GM19463 (cell line): Measurements from ENCODE around the gene NDUFS8.

Source experiments
- ATAC-seq: cut with Tn5 transposase; IDR thresholded peaks from one replicate; pipeline ENCODE4 v1.9.1; 2021; ENCODE audit warnings: mild to moderate bottlenecking, moderate library complexity; ENCODE audit not compliant: unreplicated experiment

The NDUFS8 gene

DNA sequence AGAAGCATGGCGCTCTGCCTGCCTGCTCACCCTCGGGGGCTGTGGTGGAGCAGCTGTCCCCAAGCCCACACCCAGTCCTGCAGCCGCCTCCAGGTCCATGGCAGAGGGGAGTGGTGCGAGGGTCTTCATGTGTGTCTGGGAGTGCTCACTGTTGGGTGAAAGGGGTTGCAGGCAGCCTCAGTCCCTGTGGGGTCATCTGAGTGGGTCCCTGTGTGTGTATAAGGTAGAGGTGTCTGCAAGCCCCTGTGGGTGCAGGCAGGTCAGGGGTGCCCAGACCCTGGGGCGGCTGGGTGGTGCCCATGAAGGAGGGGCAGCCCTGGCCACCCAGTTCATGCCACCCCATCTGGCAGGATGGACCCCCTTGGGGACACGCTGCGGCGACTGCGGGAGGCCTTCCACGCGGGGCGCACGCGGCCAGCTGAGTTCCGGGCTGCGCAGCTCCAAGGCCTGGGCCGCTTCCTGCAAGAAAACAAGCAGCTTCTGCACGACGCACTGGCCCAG, 15.5 kb upstream of the NDUFS8 start:
- no peak for ATAC-seq

DNA sequence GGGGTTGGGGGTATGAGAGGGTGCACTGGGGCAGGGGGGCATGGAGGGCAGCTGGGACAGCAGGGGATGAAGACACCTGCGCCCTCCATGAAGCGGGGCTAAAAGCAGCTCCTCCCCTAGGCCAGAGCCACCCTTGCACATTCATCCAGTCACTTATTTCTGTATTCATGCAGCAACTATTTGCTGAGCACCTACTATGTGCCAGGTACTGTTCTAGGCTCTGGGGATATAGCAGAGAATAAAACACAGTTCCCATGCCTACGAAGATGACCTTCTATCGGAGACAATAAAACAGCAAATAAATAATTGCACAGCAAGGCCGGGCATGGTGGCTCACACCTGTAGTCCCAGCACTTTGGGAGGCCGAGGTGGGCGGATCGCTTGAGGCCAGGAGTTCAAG, 15.0 kb upstream of the NDUFS8 start:
- no peak for ATAC-seq

DNA sequence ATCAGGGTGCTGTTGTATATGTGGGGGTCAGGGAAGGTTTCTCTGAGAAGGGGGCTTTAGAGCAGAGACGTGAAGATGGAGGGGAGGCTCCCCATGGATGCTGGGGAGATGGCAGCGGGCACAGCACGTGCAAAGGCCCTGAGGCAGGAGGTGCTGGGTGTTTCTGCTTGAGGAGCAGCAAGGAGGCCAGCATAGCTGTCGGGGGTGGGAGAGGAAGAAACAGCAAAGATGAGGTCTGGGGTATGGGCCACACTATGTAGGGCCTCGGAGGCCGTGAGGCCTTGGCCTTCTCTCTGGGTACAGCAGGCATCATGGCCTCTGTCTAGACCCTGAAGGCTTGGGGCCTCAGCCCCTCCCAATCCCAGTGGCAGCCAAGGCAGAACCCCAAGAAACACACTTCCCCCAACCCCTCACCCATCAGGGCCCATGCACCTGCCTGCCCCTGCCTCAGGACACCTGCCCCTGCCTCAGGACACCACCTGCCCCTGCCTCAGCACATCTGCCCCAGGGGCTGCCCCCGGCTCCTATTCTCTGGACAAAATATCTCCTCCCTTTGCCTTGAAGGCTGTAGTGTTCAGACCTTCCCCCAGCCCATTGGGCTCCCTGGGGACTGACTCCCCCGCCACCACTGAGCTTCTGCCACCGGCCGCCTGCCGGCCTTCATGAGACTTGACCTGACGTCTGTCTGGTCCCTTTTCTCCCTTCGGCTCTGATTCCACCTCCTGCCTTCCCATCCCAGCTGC, 14.1 kb upstream of the NDUFS8 start:
- ATAC-seq: no peak

DNA sequence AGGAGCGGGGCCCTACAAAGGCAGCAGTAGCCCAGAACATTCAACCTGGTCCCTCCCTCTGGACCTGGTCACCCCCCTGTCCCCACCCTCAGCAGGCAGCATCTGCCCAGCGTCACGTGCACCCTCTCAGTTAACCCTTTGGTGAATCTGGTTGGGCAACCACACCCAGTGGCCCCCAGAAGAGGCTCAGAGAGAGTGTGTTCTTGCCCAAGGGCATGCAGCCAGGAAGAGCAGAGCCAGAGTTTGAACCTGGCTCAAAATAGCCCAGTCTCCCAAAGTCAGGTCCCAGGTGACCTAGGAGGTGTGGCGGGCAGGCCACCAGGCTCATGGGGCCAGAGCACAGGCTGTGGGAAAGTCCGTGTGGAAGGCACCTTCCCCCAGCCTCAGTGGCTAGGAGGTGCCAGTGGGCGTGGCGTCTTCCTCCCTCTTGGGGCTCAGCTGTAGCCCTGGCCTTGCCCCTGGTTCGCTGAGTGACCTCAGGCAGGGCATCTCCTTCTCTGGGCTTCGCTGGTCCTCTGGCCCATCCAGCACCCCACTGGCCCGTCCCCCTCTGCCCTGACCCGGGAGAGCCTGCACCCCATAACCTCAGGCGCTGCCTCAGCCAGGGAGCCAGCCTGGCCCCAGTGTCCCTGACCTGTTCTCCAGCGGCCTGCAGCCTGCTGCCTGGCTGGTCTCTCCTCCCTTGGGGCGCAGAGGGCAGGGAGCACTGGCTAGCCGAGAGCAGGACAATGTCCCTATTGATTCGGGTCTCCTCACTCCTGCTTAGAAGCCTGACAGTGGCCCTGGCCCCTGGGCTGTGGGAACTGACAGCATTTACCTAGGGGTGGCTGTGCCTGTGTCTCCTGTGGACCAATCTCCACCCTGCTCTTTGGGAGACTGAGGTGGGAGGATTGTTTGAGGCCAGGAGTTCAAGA, 13.3 kb upstream of the NDUFS8 start:
- no peak for ATAC-seq

DNA sequence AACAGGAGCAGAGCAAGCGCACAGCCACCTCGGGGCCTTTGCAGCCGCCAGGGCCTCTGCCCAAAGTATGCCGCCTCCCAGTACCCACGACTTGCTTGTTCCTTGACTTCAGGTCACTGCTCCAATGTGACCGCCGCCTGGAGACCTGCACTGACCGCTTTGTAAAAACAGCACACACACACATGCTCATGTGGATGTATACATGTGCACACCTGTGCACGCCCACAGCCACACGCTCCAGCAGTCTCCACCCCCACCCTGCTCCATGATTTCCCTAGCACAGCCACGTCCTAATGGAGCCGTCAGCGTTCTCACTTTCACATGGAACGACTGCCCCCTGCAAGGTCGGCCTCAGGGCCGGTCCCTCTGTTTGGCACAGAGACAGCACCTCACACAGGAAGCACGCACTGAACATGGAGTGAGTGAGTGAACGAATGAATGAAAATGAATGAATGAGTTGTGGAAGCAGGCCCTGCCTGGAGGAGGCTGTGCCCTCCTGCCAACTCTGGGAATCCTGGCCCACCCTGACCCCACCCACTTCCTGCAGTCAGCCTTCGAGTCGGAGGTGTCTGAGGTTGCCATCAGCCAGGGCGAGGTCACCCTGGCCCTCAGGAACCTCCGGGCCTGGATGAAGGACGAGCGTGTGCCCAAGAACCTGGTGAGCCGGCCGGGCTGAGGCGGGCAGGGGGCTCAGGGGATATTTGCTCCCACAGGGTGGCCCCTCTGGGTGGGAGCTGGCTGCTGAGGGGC, 12.3 kb upstream of the NDUFS8 start:
- no peak for ATAC-seq

DNA sequence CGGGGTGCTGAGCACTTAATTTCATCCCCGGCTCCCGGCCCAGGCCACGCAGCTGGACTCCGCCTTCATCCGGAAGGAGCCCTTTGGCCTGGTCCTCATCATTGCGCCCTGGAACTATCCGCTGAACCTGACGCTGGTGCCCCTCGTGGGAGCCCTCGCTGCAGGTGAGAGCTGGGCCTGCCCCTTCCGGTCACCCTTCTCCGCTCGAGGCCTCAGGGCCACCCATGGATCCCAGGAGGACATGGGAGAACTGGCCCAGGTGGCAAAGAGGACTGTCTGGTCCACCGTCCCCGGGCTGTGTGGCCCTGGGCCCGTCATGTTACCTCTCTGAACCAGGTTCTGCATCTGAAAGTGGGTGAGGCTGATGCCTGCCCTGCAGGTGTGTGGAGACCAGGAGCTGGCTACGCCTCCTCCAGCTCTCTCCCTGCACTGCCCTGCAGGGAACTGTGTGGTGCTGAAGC, 11.7 kb upstream of the NDUFS8 start:
- ATAC-seq: no peak

DNA sequence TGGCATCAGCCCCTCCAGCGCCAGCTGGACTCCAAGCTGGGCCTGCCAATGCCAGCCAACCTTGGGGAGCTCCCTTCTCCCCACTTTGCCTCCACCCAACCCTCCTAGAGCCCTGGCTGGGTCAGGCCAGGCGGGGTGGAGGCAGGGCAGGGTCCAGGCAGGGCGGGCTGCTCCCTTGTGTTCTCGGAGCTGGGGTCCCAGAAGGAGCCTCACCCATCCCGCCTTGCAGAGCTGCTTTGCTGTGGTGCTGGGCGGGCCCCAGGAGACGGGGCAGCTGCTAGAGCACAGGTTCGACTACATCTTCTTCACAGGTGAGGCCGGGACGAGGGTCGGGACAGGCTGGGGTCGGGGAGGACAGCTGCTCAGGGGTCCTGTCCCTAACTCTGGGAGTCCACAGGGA, 11.0 kb upstream of the NDUFS8 start:
- no peak for ATAC-seq

DNA sequence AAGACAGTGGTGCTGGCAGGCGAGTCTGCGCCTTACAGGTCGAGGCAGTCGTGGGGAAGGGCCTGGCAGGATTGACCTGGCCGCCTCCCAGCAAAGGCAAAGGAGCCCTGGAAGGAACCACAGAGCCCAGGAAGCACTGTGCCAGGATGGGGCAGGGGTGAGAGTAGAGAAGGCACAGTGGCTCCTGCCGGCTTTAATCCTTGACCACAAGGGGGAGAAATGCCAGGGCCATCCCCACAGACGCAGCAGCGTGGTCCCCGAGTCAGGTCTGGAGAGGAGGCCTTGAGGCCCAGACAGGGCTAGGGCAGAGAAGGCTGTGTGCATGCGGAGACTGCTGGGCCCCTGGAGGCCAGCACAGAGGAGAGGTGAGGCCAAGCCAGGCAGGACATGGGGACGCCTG, 9.9 kb upstream of the NDUFS8 start:
- no peak for ATAC-seq

DNA sequence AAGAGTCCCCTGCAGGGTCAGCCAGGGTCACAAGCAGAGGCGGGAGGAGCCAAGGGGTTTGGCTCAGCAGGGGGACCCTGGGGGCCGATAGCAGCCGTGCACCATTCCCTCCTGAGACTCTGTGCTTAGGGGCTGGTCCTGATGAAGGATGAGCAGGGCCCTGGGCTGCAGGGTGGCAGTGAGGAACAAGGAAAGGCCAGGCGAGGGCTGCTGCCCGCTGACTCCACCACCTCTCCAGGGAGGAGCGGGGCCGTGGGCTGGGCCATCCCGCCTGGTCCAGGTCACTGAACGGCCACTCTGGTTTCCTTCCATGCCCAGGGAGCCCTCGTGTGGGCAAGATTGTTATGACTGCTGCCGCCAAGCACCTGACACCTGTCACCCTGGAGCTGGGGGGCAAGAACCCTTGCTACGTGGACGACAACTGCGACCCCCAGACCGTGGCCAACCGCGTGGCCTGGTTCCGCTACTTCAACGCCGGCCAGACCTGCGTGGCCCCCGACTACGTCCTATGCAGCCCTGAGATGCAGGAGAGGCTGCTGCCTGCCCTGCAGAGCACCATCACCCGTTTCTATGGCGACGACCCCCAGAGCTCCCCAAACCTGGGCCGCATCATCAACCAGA, 9.2 kb upstream of the NDUFS8 start:
- ATAC-seq: no peak

DNA sequence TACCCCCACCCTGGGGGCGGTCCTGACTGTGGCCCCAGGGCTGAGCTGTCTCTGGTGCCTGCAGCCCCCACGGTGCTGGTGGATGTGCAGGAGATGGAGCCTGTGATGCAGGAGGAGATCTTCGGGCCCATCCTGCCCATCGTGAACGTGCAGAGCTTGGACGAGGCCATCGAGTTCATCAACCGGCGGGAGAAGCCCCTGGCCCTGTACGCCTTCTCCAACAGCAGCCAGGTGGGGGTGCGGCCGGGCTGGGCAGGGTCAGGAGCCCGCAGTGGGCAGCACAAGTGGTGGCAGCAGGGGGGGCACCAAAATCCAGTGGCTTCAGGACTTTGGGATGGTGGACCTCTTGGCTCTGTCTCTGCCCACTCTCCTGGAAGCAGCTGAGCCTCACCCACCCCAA, 8.0 kb upstream of the NDUFS8 start:
- ATAC-seq: no peak

DNA sequence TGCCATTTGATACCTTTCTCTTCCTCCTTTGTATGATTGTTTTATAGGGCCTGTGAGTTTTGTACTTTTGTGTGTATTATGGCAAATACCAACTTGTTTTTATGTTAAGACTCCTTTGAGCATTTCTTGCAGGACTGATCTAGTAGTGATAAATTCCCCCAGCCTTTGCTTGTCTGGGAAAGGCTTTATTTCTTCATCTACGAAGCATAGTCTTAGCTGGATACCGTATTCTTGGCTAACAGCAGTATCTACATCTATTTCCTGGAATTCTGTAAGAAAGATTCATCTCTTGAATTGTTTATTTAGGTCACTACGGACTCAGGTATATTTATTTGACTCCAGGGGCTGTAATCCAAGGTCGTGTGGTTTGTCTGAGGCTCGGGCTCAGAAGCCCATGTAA, 6.0 kb upstream of the NDUFS8 start:
- no peak for ATAC-seq

DNA sequence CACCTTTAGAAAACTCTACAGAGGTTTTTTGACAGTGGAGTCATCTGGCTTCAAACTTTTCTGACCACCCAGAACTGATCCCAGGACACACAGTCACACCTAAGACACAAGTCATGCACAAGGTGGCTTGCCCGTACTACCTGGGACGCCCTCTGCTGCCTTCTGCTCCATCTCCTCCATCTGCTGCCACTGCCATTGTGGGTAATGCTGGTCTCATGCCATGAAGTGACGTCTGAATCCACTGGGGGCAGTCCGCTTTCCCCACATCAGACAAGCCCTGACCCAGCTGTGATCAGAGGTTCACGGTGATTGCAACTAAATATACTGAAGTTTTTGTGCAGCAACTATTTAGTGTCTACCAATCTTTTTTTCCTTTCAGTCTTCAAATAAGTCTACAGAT, 5.4 kb upstream of the NDUFS8 start:
- ATAC-seq: no peak

DNA sequence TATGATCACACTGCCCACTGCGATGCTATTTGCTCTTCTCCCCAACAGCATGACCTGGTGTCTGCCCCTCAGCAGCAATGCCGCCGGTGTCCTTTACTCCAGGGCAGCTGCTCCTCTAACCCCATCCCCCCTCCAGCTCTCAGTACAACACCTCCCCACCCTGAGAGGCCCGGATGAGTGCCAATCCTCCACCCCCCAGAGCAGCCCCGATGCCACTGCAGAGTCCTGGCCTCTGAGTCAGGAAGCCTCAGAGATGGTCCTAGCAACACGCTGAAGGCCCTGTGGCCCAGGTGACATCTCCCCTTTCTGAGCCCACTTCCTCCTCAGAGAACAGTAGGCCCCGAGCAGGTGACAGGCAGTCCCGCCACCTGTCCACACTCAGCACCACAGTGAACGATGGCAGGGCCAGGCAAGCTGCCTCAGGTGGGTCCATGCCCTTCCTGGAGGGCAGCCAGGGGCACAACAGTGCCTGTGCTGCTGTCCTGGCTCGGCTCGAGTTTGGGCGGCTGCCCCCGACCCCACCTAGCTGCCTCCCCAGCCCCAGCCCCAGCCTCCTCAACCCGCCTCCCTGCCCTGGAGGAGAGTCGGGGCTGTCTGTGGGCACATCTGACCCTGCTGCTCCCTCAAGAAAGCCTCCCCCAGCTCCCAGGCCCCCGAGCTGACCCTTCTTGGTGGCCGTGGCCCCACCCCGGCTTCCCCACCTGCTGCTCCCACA, 3.9 kb upstream of the NDUFS8 start:
- ATAC-seq: no peak

DNA sequence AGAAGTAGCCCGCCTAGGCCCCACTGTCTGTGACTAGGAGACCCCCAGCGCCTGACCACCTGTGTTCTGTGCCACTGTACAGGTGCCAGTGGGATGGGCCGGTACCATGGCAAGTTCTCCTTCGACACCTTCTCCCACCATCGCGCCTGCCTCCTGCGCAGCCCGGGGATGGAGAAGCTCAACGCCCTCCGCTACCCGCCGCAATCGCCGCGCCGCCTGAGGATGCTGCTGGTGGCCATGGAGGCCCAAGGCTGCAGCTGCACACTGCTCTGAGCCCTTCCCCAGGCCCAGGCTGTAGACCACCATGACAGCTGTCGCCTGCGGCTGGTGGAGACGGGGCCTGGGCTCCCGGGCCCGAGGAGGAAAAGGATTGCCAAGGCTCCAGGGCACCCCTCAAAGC, 2.8 kb upstream of the NDUFS8 start:
- no peak for ATAC-seq

DNA sequence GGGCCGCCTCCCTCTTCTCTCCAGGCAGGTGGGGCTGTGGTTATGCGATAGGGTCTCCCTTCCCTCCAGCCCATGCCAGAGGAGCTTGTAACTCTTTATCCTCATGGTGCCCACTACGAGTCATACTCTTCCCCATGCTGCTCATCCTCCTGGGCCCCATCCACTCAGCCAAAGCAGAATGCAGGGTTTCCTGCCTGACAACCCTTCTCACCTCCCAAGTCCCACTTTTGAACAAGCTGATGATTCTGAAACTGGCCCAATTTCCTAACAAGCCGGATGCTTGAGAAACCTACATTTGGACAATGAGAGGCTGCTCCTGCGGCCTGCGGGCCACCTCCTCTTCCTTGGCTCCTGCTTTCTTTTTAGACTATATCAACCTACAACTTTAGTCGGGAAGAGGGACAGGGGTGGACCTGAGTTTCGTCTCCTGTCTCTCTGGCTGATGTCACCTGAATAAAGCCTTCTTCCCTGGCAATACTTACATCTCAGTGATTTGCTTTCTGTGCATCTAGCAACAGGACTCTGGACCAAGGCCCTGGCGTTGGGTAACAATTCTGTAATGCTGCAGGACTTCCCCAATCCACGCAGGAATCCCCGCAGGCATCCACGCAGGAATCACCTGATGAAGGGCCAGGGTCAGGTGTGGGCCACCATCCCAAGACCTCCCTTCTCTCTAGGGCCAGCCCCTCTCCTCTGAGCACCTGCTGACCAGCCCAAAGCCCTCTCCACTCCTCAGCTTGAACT, 1.5 kb upstream of the NDUFS8 start:
- no peak for ATAC-seq

DNA sequence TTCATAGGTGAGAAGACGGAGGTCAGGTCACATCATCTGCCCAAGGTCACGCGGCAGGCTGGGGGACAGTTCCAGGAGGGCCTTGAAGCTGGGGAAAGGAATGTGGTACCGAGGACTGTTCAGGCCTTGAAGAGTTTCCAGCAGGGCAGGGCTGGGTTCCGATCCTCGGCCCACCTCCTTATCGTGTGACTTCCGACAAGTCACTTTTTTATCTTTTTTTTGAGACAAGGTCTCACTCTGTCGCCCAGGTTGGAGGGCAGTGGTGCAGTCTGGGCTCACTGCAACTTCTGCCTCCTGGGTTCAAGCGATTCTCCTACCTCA, 623 bp downstream of the NDUFS8 start:
- no peak for ATAC-seq

DNA sequence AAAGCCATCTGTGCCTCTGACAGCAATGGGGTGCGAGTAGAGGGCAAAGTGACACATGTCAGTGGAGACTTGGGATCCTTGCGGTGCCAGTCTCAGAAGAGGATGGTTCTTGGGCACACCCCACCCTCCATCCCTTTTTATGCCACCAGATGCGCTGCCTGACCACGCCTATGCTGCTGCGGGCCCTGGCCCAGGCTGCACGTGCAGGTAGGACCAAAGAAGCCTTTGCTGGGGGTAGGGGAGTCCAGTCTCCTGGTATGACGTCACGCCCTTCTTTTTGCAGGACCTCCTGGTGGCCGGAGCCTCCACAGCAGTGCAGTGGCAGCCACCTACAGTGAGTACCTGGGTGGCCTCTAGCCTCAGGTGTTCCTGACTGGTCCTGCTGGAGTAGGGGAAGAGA, 1.5 kb downstream of the NDUFS8 start:
- ATAC-seq: no peak

DNA sequence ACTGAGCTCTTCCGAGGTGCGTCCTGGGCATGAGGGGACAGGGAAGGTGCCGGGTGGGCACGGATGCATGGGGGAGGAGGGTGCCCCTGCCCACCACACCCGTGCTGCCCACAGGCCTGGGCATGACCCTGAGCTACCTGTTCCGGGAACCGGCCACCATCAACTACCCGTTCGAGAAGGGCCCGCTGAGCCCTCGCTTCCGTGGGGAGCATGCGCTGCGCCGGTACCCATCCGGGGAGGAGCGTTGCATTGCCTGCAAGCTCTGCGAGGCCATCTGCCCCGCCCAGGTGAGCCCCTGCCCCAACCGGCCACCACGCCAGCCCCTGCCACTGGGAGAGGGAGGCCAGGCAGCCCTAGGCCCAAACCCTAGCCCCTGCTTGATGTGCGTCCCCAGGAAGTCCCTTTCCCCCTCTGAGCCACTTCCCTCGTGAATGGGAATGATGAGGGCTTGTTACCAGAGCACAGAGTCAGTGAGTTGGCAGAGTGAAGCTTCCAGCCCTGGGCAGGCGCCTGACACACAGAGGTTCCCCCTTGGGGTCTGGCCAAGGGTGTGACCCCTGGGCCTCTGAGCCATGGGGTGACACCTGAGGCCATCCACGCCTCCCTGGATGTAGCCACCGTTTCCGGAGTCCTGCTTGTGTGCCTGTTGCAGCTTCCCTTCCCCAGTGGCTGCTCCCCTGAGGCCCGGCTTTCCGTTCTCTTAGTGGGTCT, 2.7 kb downstream of the NDUFS8 start:
- ATAC-seq: no peak

DNA sequence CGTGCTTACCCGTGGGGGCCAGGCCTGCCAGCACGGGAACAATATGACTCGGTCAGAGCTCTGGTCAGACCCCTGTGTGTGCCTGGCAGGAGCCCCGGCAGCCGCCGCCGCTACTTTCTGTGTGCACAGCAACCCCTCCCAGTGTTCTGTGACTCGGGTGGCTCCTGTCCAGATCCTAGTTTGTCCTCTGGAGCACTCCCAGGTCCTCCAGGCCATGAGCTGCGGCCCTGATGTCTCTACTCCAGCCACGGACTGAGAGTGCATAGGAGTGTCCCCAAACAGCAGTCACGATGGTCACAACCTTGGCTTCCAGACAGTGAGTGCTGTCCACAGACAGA, 3.2 kb downstream of the NDUFS8 start:
- ATAC-seq: no peak
